GM12878 (cell line): ENCODE measurements around the gene SYCP2.
"Not testable (repeated sequence)": the region's sequence is repeated elsewhere in the genome, so short reads cannot be mapped to it uniquely, and the experiment has no call there.

Source experiments
- BCL11A ChIP-seq: IDR thresholded peaks from 2 replicates; pipeline ENCODE4 v1.6.1; 2011; ENCODE audit warnings: low read depth, low read length
- BHLHE40 ChIP-seq, 2 experiments: fragments of 450-650 bp in 1 of 2; IDR thresholded peaks; 2 replicates each; pipeline ENCODE4 v1.6.1; 2011 to 2017; ENCODE audit warnings: low read depth in 2 of 2, borderline replicate concordance in 1 of 2, improper control_type of control experiment in 1 of 2, low read length in 1 of 2, mild to moderate bottlenecking in 1 of 2
- CBFB ChIP-seq: IDR thresholded peaks from 2 replicates; pipeline ENCODE4 v1.6.1; 2016; ENCODE audit warnings: antibody characterized with exemption, low read depth
- CTCF ChIP-seq, 3 experiments: IDR thresholded peaks in 2 of 3; conservative IDR thresholded peaks in 1 of 3; 2 replicates each; pipeline ENCODE4 v1.5.1; 2011; ENCODE audit warnings: low read depth in 3 of 3, low read length in 3 of 3, mild to moderate bottlenecking in 3 of 3, control low read depth in 2 of 3, moderate library complexity in 2 of 3, inconsistent platforms in 1 of 3, mixed read lengths in 1 of 3; ENCODE audit not compliant: control insufficient read depth in 2 of 3, insufficient read depth in 1 of 3; ENCODE audit errors: extremely low read depth in 1 of 3
- MTA3 ChIP-seq: IDR thresholded peaks from 2 replicates; pipeline ENCODE4 v1.6.1; 2012; ENCODE audit warnings: low read length, inconsistent platforms, borderline replicate concordance
- PKNOX1 ChIP-seq: fragments of 450-650 bp; IDR thresholded peaks from 2 replicates; pipeline ENCODE4 v1.6.1; 2016; ENCODE audit warnings: mild to moderate bottlenecking
- RCOR1 ChIP-seq: conservative IDR thresholded peaks from 2 replicates; pipeline ENCODE4 v1.6.1; 2012; ENCODE audit warnings: low read depth, low read length, improper control_type of control experiment
- SIN3A ChIP-seq: IDR thresholded peaks from 2 replicates; pipeline ENCODE4 v1.6.1; 2012; ENCODE audit warnings: low read depth, low read length, improper control_type of control experiment

GRCh38 chr20:59890035-59890434 is 43.4 kb downstream of the SYCP2 start:
- not testable (repeated sequence) for TF ChIP-seq SIN3A; PKNOX1; MTA3; BCL11A; RCOR1; CBFB; CTCF (IDR thresholded peaks at IDR 0.05 in 2 of 3, conservative IDR thresholded peaks at IDR 0.05 in 1 of 3; ENCODE audit: control insufficient read depth in 2 of 3, extremely low read depth in 1 of 3, insufficient read depth in 1 of 3, low read depth in 3 of 3, low read length in 3 of 3); BHLHE40 (IDR thresholded peaks at IDR 0.05; ENCODE audit: borderline replicate concordance in 1 of 2, low read depth in 2 of 2, low read length in 1 of 2)
